ENCODE measurements around the gene AMPD3.

Gene AMPD3

DNA sequence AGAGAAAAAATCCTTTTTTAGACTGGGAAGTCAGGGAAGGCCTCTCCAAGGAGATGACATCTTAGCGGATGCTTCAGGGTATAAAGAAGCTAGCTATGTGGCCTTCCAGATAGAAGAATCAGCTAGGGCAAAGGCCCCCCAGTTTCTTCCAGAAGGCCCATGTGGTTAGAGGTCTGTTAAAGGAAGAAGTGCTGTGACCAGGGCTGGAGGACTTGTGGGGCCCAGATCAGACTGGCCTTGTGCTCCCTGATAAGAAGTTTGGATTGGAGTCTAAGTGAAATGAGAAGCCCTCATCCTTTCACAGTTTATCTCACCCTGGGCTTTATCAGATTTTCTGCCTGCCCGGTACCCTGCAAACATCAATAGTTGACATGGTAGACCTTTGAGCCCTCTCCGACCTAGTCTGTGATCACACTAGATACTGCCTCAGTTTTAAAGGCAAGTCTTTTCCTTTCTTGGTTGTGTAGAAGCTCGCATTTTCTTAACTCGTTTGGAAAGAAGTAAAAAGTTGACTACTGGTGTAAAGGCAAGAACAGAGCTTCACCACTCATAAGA is 7.8 kb downstream of the AMPD3 start:
- DNase-seq: no peak

DNA sequence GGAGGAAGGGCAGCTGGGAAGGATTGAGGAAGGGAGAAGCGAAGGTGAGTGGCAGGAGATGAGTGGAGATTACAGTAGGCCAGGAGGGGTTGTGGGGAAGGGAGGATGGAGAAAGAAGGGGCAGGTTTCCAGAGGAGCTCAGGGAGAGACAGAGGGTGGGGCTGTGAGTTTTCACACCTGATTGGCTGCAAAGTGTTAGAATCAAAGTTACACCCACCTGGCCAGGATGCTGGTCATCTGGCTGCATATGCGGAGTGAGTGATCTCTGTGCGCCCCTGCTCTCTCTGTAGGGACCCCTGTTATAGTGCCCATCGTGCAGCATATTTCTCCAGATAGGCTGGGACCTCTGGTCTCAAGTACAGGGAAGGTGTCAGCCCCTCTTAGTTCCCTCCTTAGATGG is 18.3 kb downstream of the AMPD3 start:
- DNase-seq: no peak

DNA sequence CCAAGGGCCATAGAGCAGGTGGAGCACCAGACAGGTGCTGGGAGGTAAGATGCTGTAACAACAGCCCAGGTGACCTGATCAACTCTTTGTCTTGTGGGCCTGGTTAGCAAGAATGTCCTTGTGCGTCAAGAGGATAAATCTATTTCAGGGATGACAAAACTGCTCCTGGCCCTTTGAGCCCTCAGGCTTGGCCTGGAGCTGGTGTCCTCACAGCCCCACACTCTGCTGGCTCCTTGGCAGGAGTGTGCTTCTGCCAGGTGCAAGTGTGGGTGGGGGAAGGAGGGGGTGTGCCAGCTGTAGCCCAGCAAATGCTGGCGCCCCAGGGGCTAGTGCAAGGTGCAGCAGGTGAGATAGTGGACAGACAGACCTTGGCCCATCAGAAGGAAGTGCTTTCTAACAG is 19.5 kb downstream of the AMPD3 start:
- no peak for DNase-seq

DNA sequence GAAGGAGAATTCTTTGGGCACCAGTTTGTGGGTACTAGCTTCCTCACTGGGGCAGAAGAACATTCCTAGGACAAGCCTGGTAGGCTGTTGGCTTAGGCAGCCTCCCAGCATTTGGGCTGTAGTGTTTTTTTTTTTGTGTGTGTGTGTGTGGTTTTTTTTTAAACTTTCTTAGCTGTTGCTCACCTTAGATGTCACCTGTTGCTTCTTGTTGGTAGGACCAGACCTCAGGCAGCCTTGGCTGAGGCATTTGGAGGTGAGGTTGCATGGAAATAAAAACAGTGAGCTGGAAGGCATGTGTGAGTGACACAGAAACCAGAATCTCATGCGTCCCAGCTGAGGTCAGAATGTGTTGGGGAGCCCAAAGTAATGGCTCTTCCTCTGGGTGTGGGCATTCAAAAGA is 21.3 kb downstream of the AMPD3 start:
- DNase-seq: no peak

- DNase-seq: no peak
Observed at GRCh38 chr11:10476927-10477689, 22.0 kb downstream of the AMPD3 start.

- DNase-seq: no peak
Observed at GRCh38 chr11:10477690-10478046, 22.6 kb downstream of the AMPD3 start.

DNA sequence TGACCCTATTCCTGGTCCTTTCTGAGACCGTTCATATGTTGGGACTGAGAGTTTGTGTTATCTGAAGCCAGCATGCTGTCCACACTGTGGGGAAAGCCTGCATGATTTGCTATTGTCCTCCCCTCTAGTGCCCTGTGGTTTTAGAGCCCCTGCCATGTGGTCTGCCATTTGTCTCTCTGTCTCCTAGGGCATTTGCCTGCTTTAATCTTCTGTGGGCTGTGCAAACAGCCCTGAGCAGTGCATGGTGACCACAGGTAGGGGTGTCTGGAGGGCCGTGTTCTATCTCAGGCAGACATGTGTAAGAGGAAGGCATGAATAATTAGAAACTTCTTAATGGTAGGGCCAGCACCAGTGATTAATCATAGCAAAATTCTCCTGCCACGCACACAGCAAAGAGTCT is 23.0 kb downstream of the AMPD3 start:
- no peak for DNase-seq

- DNase-seq: no peak
Observed at GRCh38 chr11:10478574-10479550, 23.8 kb downstream of the AMPD3 start.

DNA sequence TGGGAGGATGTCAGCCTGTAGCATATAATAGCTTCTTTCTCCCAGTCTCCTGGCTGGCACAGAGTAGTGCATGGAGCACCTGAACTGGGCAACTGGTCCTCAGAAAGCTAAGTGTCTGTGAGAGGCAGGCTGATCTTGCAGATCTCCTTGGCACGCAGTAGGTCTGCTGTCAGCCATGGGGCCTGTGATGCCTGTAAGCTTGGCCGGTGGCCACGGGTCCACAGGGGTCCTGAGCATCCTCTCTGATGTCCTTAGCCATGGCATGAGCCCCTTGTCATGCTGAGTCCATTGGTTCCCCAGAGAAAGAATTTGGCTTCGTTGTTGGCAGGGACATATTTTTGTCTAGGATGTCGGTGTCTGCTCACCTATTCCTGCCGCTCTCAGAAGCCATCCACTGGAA is 25.0 kb downstream of the AMPD3 start:
- no peak for DNase-seq

GRCh38 chr11:10480760-10481159 is 25.7 kb downstream of the AMPD3 start:
- no peak for DNase-seq

- DNase-seq: no peak
Observed at GRCh38 chr11:10481560-10482349, 26.7 kb downstream of the AMPD3 start.

DNA sequence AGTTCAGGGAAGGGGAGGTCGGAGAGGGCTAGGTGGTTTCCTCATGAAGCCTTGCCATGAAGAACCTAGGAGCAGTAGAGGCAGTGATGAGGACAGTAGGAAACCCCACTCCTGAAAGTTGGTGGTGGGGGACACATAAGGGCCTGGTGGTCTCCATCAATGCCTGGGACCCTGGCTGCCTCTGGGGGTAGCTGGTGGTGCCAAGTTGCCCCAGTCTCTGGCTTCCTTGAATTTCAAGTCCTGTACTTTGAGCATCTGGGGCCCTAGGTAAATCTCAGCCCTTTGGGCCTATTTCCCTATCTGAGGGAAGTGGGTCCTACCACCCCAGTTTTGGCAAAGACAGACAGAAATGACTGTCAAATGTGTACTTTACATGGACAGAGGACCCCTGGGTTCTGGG is 28.1 kb downstream of the AMPD3 start:
- DNase-seq: no peak

DNA sequence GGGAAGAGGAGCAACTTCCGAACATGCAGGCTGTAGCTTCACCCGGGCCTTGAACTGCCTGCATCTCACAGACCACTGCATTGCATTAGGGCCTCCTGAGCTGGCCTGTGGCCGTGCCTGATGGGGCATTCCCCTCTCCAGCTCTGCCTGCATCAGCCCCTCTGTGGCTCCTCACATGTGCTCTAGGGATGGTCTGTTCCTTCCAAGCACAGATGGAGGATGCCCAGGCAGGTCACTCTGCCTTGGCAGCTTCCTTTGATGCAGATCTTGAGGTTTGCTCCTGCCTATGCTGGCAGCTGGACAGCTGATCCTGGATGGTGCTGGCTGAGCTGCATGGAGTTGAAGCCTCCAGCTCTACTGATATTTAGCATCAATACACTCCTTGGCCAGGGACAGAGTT is 28.5 kb downstream of the AMPD3 start:
- no peak for DNase-seq

DNA sequence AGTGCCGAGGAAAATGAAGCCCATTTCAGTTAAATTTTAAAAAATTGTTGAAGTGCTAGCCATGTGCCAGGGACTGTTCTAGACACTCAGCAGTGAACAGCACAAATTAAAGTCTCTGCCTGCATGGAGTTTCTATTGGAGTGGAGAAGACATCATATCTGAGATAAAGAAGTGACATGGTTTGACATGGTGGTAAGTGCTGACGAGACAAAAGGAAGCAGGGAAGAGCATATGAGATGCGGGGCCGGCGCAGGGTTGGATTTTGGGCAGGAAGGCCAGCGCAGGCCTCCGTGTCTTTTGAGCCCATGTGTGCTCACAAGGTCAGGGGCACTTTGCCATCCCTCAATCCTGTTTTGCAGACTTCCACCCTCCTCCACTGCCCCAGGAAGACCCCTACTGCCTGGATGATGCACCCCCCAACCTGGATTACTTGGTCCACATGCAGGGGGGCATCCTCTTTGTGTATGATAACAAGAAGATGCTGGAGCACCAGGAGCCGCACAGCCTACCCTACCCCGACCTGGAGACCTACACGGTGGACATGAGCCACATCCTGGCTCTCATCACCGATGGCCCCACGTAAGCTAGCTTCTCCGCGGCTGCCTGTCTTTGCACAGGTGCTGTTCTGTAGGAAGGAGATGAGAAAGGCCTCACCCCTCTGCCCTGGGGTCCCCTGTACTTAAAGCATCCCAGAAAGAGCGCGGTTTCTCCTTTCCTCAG is 29.6 kb downstream of the AMPD3 start:
- DNase-seq: no peak

GRCh38 chr11:10485646-10486045 is 30.6 kb downstream of the AMPD3 start:
- DNase-seq: no peak

GRCh38 chr11:10486161-10486840 is 31.2 kb downstream of the AMPD3 start:
- no peak for DNase-seq

DNA sequence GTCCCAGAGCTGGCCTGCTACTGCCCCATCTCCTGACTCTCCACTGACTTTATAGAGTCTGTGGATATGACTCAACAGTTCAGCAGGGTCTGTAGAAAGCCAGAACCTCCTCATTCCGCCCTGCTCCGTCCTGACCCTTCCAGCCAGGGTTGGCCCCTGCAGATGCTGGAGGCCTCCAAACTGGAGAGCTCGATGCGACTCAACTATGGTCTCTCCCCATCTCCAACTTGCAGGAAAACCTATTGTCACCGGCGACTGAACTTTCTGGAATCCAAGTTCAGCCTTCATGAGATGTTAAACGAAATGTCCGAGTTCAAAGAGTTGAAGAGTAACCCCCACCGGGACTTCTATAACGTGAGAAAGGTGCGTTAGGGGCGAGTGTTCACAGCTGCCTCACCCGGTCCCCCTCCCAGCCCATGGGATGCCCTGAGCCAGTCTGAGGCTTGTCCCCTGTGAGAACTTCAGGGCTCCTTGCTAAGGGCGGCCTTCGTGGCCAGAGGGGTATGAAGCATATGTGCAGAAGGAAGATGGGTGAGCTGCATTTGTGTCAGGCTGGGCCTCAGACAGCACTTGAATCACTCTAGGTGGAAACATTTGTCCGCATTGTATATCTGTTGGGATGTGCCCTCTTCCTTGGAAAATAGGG is 32.1 kb downstream of the AMPD3 start:
- no peak for DNase-seq

- no peak for DNase-seq
Observed at GRCh38 chr11:10488121-10488933, 33.3 kb downstream of the AMPD3 start.

- no peak for DNase-seq
Observed at GRCh38 chr11:10488934-10489691, 34.0 kb downstream of the AMPD3 start.

- no peak for DNase-seq
Observed at GRCh38 chr11:10490032-10490397, 35.0 kb downstream of the AMPD3 start.
